GM19328 (cell line): Measurements from ENCODE around the gene ESRRG.
"Not testable (repeated sequence)": the region's sequence is repeated elsewhere in the genome, so short reads cannot be mapped to it uniquely, and the experiment has no call there.

Source experiments
- ATAC-seq: cut with Tn5 transposase; IDR thresholded peaks from one replicate; pipeline ENCODE4 v1.9.1; 2021; ENCODE audit warnings: mild to moderate bottlenecking, moderate library complexity; ENCODE audit not compliant: unreplicated experiment

ESRRG gene

DNA sequence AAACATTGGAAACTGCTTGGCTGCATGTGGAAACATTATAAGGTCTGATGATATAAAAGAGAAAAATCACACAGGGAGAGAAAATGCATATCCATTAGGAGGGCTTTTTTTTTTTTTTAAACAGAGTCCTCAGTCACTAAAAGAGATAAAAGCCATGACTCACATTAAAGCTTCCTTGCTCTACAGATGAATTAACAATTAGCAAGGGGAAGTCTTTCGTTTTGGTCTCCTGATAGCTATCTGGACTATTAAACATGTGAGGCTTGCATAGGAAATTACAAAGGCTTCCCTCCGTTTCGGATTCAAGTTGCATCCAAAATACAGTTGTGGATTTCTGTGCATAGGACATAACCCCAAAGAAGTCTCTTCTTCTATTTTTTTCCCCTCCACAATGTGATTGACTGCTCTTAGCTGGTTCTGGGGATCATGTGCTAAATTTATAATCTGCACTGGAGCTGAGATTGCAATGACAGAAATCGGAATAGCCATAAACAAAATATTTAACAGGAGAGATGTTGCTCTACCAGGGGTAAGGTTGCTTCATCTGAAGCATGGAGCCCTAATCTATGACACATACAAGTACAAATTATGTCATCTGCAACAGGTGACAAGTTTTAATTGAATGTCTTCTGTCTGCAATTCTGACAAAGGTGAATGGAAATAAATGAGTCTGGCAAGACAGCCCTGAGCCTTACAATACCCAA is 146.8 kb downstream of the ESRRG start:
- ATAC-seq = no peak

GRCh38 chr1:216566641-216567205 is 156.5 kb downstream of the ESRRG start:
- ATAC-seq = no peak

GRCh38 chr1:216563087-216563486 is 160.1 kb downstream of the ESRRG start:
- ATAC-seq = no peak

DNA sequence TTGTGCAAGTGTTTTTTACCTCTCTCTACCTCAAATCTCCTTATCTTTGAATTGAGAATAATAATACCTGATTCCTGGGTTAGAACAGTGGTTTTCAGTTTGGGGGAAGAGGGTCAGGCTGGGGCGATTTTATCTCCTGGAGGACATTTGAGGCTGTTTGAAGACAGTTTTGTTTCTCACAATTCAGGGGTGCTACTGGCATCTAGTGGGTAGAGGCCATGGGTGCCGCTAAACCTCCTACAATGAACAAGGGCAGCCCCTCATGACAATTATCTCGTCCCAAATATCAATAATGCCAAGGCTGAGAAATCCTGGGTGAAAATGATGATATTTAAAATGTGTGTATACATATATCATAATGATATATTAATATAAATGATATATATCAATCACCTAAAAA is 160.8 kb downstream of the ESRRG start:
- ATAC-seq = no peak

GRCh38 chr1:216560527-216560926 is 162.7 kb downstream of the ESRRG start:
- ATAC-seq = no peak

DNA sequence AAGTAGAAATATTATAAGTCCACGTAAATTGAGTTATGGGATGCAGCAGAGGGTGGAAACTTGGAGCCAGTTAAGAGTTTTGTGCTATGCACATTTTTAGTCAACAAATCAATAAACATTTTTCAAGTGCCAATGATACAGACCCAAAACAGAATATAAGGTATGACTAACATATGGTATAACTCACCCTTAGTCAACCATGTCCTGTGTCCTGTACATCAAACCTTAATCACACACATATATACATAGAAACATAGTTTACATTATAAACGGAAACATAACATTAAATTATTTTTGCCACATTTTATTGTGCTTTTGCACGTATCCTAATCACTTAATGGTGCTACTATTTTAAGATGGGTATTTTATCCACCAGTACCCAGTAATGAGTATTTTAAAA is 163.9 kb downstream of the ESRRG start:
- ATAC-seq = no peak

- no peak for ATAC-seq
These were observed 167.6 kb downstream of the ESRRG start for GRCh38 chr1:216555653-216556052.

DNA sequence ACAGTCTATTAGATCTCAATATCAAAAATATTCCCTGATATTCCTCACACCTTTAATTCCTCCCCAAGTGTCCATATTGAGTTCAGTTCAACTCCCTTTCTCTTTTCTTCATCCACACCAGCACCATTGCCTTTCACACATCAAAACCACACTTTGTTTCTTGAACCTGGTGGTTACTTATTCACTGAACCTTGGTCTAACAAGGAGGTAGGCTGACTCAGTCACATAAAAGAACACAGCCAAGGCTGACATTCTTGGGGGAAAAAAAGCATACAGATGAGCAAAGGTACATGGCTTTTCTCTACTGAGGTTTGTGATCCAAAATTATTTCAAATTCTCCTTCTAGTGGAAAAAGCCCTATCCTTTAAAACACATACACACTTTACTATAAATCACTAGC is 168.3 kb downstream of the ESRRG start:
- ATAC-seq = no peak

DNA sequence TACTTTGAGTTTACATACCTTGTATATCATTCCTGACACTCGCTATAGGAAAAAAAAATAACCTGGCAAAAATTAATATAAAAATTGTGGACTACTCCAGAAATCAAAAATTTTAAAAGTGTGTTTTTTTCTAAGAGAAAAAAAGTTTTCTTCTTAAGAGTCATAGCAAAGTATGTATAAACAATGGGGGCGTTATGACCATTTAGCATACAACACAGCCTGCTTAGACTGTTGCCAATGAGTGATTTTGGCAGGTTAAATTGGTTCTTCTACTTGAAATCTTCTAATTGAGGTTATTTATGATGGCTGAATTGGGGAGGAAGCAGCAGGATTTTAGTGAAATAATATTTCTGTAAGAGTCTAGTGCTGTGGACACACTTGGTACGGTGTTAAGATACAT is 169.5 kb downstream of the ESRRG start:
- ATAC-seq = no peak

GRCh38 chr1:216553040-216553439 is 170.2 kb downstream of the ESRRG start:
- ATAC-seq = no peak

DNA sequence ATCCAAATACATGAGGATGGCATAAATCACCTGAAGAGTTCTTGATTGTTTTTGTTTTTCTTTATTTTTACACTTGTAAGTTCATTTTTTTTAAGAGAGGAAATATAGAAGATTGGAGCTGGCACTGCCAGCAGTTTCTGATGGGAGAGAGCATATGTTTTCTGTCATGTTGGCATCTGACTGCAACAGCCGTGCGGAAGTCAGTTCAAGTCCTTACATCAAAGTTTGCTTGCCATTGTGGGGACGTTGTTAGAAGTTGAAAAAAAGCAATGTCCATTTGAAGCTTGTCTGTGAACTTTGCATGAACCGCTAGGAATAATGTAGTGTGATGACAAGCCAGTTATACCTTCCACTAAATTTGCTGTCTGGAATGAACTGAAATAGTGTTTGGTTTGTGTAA is 173.4 kb downstream of the ESRRG start:
- ATAC-seq = no peak

- no peak for ATAC-seq
These were observed 180.5 kb downstream of the ESRRG start for GRCh38 chr1:216542741-216543140.

DNA sequence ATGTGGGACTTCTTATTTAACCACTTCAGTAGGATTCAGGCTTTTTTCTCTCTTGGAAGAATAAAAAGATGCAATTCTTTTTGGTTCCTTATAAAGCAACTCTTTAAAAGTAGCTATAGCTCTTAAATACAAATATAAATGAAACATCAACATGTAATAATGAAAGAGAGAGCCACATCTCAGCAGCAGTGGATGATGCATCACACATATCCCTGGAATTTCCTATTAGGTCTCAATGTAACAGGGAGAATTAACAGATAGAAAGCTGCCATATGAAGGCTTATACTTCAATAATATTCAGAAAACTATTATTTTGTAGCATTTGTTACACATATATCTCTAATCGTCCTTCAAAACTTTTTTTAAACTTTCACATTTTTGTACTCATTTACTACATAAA is 181.0 kb downstream of the ESRRG start:
- no peak for ATAC-seq

DNA sequence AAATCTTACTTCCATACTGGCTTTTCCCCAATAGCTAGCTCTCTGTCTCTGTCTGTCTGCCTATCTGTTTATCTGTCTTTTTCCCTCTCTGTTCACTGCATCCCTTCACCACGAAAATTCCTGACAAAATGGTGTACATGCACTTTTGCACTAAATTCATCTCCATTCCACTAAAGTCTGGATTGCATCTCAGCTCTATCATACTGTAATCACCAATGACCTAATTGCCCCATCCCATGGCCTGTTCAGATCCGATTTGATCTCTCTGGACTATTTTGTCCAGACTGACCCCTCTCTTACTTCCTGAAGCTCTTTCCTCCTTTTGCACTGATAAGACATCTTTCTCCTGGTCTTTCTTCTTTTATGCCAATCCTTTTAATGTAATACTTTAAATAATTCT is 187.5 kb downstream of the ESRRG start:
- no peak for ATAC-seq

DNA sequence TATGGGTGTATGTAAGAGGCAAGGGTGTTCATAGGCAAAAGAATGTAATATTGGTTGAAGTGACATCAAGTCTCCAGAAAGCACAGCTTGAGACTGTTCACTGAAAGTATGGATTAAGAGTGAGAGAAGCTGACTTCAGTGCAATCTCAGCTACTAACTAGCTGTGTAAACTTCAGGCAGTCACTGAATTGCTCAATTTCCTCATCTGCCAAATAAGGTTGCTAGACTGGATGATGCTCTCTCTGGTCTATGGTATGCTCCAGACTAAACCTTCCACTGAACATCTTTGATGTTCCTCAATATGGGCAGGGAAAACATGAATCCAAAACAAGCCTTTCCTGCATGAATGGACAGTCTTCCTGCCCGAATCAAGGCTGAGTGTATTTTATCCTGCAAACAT is 188.2 kb downstream of the ESRRG start:
- ATAC-seq = no peak

DNA sequence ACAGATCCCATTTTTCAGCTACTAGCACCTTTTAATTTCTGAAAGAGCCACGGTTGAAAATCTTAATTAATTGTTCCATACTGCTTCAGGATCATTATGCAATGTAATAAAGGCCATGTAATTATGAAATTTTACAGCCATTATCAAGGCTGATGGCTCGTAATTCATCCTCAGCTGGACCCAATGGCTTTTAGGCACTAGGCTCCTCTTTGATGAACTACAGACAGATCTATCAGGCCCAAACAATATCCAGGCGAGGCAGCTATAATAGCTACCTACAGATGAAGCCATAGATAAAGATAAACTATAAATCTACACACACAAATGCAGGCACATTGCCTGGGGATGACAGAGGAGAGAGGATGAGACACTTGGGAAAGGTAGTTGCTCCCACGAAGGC is 189.5 kb downstream of the ESRRG start:
- no peak for ATAC-seq

DNA sequence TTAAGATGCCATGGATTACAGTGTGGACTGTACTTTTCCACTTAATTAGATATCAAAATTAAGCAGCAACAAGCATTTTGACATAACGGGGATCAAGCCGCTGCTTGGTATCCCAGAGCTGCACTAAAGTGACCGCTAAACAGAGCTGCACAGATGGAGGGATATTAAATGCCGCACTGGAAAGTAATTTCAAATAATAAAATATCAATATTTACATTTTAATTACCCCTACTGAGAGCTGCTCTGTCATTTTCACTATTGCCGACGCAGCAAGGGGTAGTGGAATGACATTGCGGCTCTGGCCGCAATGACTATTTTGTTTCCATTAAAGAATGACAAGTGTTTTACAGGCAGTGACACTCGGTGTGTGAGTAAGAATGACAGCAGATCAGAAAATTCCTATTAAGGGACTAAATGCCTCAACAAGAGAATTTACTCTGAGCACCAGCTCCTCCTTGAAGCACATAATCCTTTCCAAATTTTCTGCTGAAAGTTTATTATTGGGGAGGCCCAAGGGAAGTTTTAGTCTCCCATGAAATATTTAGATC is 190.9 kb downstream of the ESRRG start:
- no peak for ATAC-seq

DNA sequence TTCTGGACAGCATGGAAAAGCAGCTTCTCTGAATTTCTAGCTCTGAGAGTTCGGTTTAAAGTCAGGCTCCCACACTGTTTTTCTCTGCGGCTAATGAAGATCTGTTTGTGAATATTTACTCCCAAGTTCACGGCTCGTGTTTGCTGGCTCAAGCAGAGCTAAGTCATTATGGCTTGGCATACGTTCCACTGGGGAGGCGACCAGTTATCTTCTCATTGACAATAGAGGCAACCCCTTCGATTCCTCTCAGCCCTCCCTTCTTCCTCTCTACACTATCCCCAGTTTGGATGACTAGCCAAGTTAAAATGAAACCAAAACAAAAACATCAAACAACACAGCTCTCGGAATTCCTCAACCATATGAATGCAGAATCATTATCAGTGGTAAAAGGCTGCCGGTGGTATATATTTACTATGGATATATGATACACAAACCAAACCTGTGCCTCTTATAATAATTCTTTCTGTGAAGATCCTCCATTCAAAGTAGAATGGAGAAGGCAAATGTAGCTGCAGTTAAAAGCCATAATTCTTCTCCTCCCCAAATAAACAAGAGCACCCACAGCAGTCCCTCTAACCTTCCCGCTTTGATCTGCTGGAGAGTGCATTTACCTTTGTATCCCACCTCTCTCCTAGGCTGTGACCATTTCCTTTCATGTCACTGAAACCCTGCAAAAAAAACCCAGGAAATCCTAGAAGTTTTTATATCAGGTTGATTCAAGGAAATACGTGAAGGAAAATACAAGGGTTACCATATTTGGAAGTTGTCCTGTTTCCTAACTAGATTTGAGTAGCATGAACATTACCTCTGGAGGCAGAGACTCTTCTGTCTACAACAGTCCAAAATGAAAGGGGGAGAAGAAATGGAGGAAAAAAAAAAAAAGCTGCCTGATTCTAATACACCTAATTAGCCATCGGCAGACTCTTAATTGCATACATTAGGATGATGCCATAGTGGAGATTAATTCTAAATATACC is 191.7 kb downstream of the ESRRG start:
- no peak for ATAC-seq

- not testable (repeated sequence) for ATAC-seq
These were observed 193.4 kb downstream of the ESRRG start for GRCh38 chr1:216529851-216530250.

GRCh38 chr1:216528816-216529215 is 194.4 kb downstream of the ESRRG start:
- peak; percentile 92 for ATAC-seq

DNA sequence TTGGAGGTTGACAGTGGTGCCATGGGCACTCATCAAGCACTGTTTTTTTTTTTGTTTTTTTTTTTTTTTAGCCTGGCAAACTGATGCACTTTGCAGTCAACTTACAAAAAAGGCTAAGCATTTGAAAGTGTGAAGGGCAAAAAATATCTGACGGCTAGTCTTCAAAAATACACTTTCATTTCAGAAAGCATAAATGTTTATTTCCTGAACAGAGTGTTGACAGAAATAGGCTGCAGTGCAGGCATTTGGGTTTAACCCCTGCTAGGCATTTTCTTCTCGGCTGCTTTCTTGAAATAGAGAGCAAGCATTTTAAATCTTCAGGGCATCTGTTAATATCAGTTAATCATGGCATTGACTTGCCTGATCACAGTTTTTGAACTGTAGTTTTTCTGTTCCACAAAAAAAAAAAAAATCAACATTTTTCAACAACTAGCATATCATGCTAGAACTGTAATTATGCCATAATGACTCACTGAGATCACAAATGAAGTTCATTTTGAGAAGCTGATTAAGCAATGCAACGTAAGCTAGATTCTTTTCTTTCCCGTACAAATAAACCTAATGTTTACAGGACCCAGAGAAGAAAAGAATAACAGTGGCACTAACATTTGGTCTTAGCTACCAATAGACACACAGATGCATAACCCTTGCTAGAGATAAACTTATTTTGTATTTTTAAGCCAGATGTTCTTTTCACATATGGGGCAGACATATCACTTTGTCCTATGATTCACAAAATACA is 199.6 kb downstream of the ESRRG start:
- ATAC-seq = no peak
